Endothelial cell of umbilical vein (primary cell): ENCODE measurements around the gene METTL8. TPM values are rescaled to one million over a fixed set of nuclear protein-coding genes. Genes with fewer than 3 reads are reported as not detected.
A peak's percentile ranks its signal among the peaks of the same experiment; 100 is the strongest.

Experiments
- BruUV-seq: library from RNA; stranded (reverse); fragments of 400-500 nt; replicated peaks from 2 replicates; lab custom pipeline; 2021; lab: Mats Ljungman, UMichigan
- CTCF ChIA-PET: fragments of 300-600, 350-600 bp; sonication (Branson Sonifier 250); formaldehyde crosslinking; loops from one replicate; lab custom pipeline; 2021; ENCODE audit warnings: antibody characterized with exemption, inconsistent platforms; lab: Charles Lee
- POLR2A ChIA-PET: fragments of 300-600, 350-600 bp; sonication (Branson Sonifier 250); formaldehyde crosslinking; loops from one replicate; lab custom pipeline; 2021; ENCODE audit warnings: antibody characterized with exemption, inconsistent platforms; lab: Charles Lee
- DNase-seq: peaks from one replicate; pipeline ENCODE4 v3.0.0-alpha.2; 2011; ENCODE audit warnings: low read depth, low spot score
- FAIRE-seq: peaks from 2 replicates; lab custom pipeline; 2011; peaks lifted over from hg19 to GRCh38; lab: Jason Lieb, UNC
- H2AFZ ChIP-seq: 2 replicates; pipeline ENCODE4 v1.6.0; 2012; ENCODE audit warnings: low read depth, low read length, control low read depth, inconsistent platforms
- H3K27ac ChIP-seq: 2 replicates; pipeline ENCODE4 v1.5.1; 2011; ENCODE audit warnings: low read depth, mild to moderate bottlenecking, control low read depth, low read length, moderate library complexity; ENCODE audit not compliant: insufficient read depth
- H3K27me3 ChIP-seq, 2 experiments: 2 replicates each; pipeline versions ENCODE4 v1.6.0 to v1.6.1; 2011; ENCODE audit warnings: low read length in 2 of 2, mixed read lengths in 1 of 2; ENCODE audit not compliant: control insufficient read depth in 2 of 2, insufficient read depth in 2 of 2
- H3K36me3 ChIP-seq, 2 experiments: 2 replicates in 1 of 2; 3 replicates in 1 of 2; pipeline ENCODE4 v1.5.1; 2011; ENCODE audit warnings: low read length in 2 of 2, mild to moderate bottlenecking in 1 of 2, moderate library complexity in 1 of 2; ENCODE audit not compliant: control insufficient read depth in 2 of 2, insufficient read depth in 2 of 2; ENCODE audit errors: extremely low read depth in 1 of 2
- H3K4me1 ChIP-seq: 3 replicates; pipeline ENCODE4 v1.5.1; 2011; ENCODE audit warnings: mild to moderate bottlenecking, low read length; ENCODE audit not compliant: control insufficient read depth, insufficient read depth; ENCODE audit errors: extremely low read depth
- H3K4me2 ChIP-seq: 2 replicates; pipeline ENCODE4 v1.6.1; 2011; ENCODE audit warnings: low read length, control low read depth, mixed read lengths; ENCODE audit not compliant: insufficient read depth
- H3K4me3 ChIP-seq, 3 experiments: fragments of 200-600 bp in 1 of 3; sonication (generic), shearing (Covaris generic) in 1 of 3; replicated peaks in 1 of 3; 2 replicates each; pipeline ENCODE4 v1.5.1; 2011 to 2016; ENCODE audit warnings: control low read depth in 3 of 3, low read length in 3 of 3, mild to moderate bottlenecking in 2 of 3, inconsistent platforms in 1 of 3, low read depth in 1 of 3, moderate library complexity in 1 of 3; ENCODE audit not compliant: insufficient read depth in 1 of 3
- H3K79me2 ChIP-seq: 2 replicates; pipeline ENCODE4 v1.6.0; 2012; ENCODE audit warnings: low read length, inconsistent platforms; ENCODE audit not compliant: control insufficient read depth, insufficient read depth
- H3K9ac ChIP-seq: replicated peaks from 2 replicates; pipeline ENCODE3; 2011; ENCODE audit warnings: low read length, control low read depth; ENCODE audit not compliant: insufficient read depth; ENCODE audit errors: extremely low read depth
- H3K9me1 ChIP-seq: replicated peaks from 3 replicates; pipeline ENCODE4 v1.6.0; 2011; ENCODE audit warnings: mild to moderate bottlenecking, low read length; ENCODE audit not compliant: control insufficient read depth, insufficient read depth; ENCODE audit errors: extremely low read depth
- H3K9me3 ChIP-seq: replicated peaks from 2 replicates; pipeline ENCODE4 v1.5.1; 2012; ENCODE audit warnings: low read length, inconsistent platforms; ENCODE audit not compliant: control insufficient read depth, insufficient read depth
- H4K20me1 ChIP-seq: replicated peaks from 2 replicates; pipeline ENCODE3; 2011; ENCODE audit warnings: mild to moderate bottlenecking, low read length; ENCODE audit not compliant: control insufficient read depth, insufficient read depth; ENCODE audit errors: extremely low read depth
- FOS ChIP-seq: IDR thresholded peaks from 2 replicates; pipeline ENCODE4 v1.6.1; 2011; ENCODE audit warnings: mild to moderate bottlenecking, low read length, moderate library complexity, borderline replicate concordance; ENCODE audit not compliant: insufficient read depth
- JUN ChIP-seq: IDR thresholded peaks from 2 replicates; pipeline ENCODE4 v1.6.1; 2011; ENCODE audit warnings: borderline replicate concordance, low read depth; ENCODE audit not compliant: insufficient read length, insufficient read depth
- POLR2AphosphoS5 ChIP-seq: IDR thresholded peaks from 2 replicates; pipeline ENCODE4 v1.6.1; 2012; ENCODE audit warnings: low read depth, mild to moderate bottlenecking, control low read depth, low read length, moderate library complexity; ENCODE audit not compliant: insufficient read depth
- dilution Hi-C: fragments of 300-500 bp; cut with MboI; formaldehyde crosslinking; loops from one replicate; pipeline ENCODE4 v1.15.0; 2019; ENCODE audit warnings: low sequenced_read_pairs; ENCODE audit not compliant: extremely low pct_ligation_motif_present
- intact Hi-C: fragments of 100-400 bp; cut with micrococcal nuclease; formaldehyde crosslinking; loops from one replicate; pipeline ENCODE4 v1.10.0; 2022
- polyA plus RNA-seq, 4 experiments: library from polyadenylated mRNA; depleted of rRNA in 3 of 4; stranded (reverse) in 3 of 4; unstranded in 1 of 4; fragments of >200 nt; gene quantifications; 2 replicates each; pipeline versions ENCODE4 v1.2.1 to v1.2.3, GENCODE V29; 2011 to 2012; ENCODE audit warnings: missing spikeins in 1 of 4
- total RNA-seq: library from RNA; stranded (reverse); gene quantifications from 2 replicates; pipeline ENCODE4 v1.2.3, GENCODE V29; 2021
- TF ChIP-seq, protein P1 (sequence below), 2 donors: IDR thresholded peaks; 1 replicate in 1 of 2; 2 replicates in 1 of 2; pipeline ENCODE4 v1.5.1; 2011; ENCODE audit warnings: low read length in 2 of 2, mild to moderate bottlenecking in 2 of 2, moderate library complexity in 2 of 2, control low read depth in 1 of 2, inconsistent platforms in 1 of 2, low read depth in 1 of 2; ENCODE audit not compliant: insufficient read depth in 1 of 2; ENCODE audit errors: extremely low read depth in 1 of 2

The METTL8 gene
- total and polyA plus RNA-seq, 2 donors (not counting 3 experiments of a cell fraction or from before 2014, with no cell fraction given) = 7.0 to 20.2 TPM

DNA sequence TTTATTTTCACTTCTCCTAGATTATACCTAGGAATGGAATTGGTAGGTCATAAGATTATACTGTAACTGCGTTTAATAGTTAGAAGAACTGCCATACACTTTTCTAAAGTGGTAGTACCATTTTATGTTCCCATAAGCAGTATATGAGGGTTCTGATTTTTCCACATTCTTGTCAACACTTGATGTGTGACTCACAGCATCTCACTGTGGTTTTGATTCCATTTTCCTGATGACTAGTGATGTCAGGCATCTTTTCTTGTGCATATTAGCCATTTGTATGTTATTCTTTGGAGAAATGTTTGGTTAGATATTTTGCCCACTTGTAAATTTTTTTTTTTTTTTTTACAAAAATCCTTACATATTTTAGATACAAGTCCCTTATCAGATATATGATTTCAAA, 2.5 kb upstream of the METTL8 start:
- no peaks in the 10 kb centered on the region for H3K9me3 ChIP-seq
- no peak overlapping the region for H3K9ac ChIP-seq
- intact Hi-C loops = no loop called here
- H2AFZ ChIP-seq = no peak overlapping the region
- no peaks in the 10 kb centered on the region for H4K20me1 ChIP-seq
- peaks cover 7 to 10% of the 10 kb centered on the region in 2 experiments for H3K36me3 ChIP-seq
- DNase-seq (peak; percentile 38), FAIRE-seq (no peak)
- H3K4me3 ChIP-seq = no peak overlapping the region
- no peak for TF ChIP-seq POLR2AphosphoS5
- TF ChIP-seq JUN = peak; percentile 42
- TF ChIP-seq, protein P1, sequence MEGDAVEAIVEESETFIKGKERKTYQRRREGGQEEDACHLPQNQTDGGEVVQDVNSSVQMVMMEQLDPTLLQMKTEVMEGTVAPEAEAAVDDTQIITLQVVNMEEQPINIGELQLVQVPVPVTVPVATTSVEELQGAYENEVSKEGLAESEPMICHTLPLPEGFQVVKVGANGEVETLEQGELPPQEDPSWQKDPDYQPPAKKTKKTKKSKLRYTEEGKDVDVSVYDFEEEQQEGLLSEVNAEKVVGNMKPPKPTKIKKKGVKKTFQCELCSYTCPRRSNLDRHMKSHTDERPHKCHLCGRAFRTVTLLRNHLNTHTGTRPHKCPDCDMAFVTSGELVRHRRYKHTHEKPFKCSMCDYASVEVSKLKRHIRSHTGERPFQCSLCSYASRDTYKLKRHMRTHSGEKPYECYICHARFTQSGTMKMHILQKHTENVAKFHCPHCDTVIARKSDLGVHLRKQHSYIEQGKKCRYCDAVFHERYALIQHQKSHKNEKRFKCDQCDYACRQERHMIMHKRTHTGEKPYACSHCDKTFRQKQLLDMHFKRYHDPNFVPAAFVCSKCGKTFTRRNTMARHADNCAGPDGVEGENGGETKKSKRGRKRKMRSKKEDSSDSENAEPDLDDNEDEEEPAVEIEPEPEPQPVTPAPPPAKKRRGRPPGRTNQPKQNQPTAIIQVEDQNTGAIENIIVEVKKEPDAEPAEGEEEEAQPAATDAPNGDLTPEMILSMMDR (IDR thresholded peaks at IDR 0.05; ENCODE audit: extremely low read depth in 1 of 2, insufficient read depth in 1 of 2, low read depth in 1 of 2, low read length in 2 of 2) = no peak
- TF ChIP-seq FOS = peak; percentile 66
- H3K4me2 ChIP-seq = no peak overlapping the region
- H3K9me1 ChIP-seq = no peaks in the 10 kb centered on the region
- peaks cover 26% of the 10 kb centered on the region for H3K79me2 ChIP-seq
- CTCF ChIA-PET = no interaction called here
- no peak overlapping the region for H3K27ac ChIP-seq
- POLR2A ChIA-PET = no interaction called here
- peaks cover 14% of the 10 kb centered on the region for H3K4me1 ChIP-seq
- no peaks in the 10 kb centered on the region for H3K27me3 ChIP-seq
- no TSS peak for BruUV-seq
- dilution Hi-C loops = no loop called here
